Measurements from ENCODE around the gene CCDC91. TPM values are rescaled to one million over a fixed set of nuclear protein-coding genes. Genes with fewer than 3 reads are reported as not detected.

The CCDC91 gene
- total RNA-seq, 1 experiment from 2014 or later = 26.9 TPM

- no TSS peak for BruUV-seq (replicated peaks)
- no peak overlapping the region for H3K4me3 ChIP-seq (ENCODE audit: low read depth in 2 of 2, low read length in 2 of 2)
- no peaks in the 10 kb centered on the region for H3K9me3 ChIP-seq (ENCODE audit: control insufficient read depth, insufficient read depth, low read depth, low read length)
- in situ Hi-C loops (cut with HindIII; ENCODE audit: low pct_unique_long_range_greater_than_20kb, low sequenced_read_pairs) = no loop called here
- DNase-seq (ENCODE audit: low read depth, low spot score) = no peak
- no peak overlapping the region for H3K27ac ChIP-seq (ENCODE audit: low read length)
- ATAC-seq = no peak
- intact Hi-C loops (cut with micrococcal nuclease; ENCODE audit: unreplicated experiment) = no loop called here
- ChIA-PET CTCF (no interaction called here), POLR2A (no interaction called here)
- H3K27me3 ChIP-seq (ENCODE audit: control insufficient read depth, insufficient read depth, low read length) = no peaks in the 10 kb centered on the region
- H3K4me1 ChIP-seq (ENCODE audit: control insufficient read depth, insufficient read depth, low read length) = no peaks in the 10 kb centered on the region
- no peak for TF ChIP-seq POLR2AphosphoS5 (IDR thresholded peaks at IDR 0.05; ENCODE audit: low read depth, low read length)
- no peak for TF ChIP-seq REST (IDR thresholded peaks at IDR 0.05; ENCODE audit: insufficient read depth in 1 of 2, low read depth in 2 of 2, low read length in 1 of 2)
- no peak for TF ChIP-seq TCF7L2 (IDR thresholded peaks at IDR 0.05; ENCODE audit: low read depth, low read length)
- TF ChIP-seq SIN3A (IDR thresholded peaks at IDR 0.05; ENCODE audit: borderline replicate concordance, insufficient read depth, low read depth, low read length) = no peak
- no peak for TF ChIP-seq CTCF (IDR thresholded peaks at IDR 0.05)
- no peaks in the 10 kb centered on the region for H3K36me3 ChIP-seq (ENCODE audit: control insufficient read depth, insufficient read depth, low read length)
Observed at GRCh38 chr12:28578833-28579252, 388.6 kb downstream of the CCDC91 start.

GRCh38 chr12:28582672-28583376, 392.6 kb downstream of the CCDC91 start:
- H3K27ac ChIP-seq (ENCODE audit: low read length) = no peak overlapping the region
- in situ Hi-C loops (cut with HindIII; ENCODE audit: low pct_unique_long_range_greater_than_20kb, low sequenced_read_pairs) (no loop called here), intact Hi-C loops (cut with micrococcal nuclease; ENCODE audit: unreplicated experiment) (no loop called here)
- no peaks in the 10 kb centered on the region for H3K9me3 ChIP-seq (ENCODE audit: control insufficient read depth, insufficient read depth, low read depth, low read length)
- H3K27me3 ChIP-seq (ENCODE audit: control insufficient read depth, insufficient read depth, low read length) = no peaks in the 10 kb centered on the region
- POLR2A ChIA-PET = interaction anchor here (0.6 kb wide), 2 partner anchors 16 to 248 kb away, joined by 4 to 5 read pairs; no protein-coding TSS in a partner anchor
- H3K4me3 ChIP-seq (ENCODE audit: low read depth in 2 of 2, low read length in 2 of 2) = no peak overlapping the region
- CTCF ChIA-PET = no interaction called here
- no peaks in the 10 kb centered on the region for H3K36me3 ChIP-seq (ENCODE audit: control insufficient read depth, insufficient read depth, low read length)
- DNase-seq (ENCODE audit: low read depth, low spot score) (no peak), ATAC-seq (no peak)
- no peaks in the 10 kb centered on the region for H3K4me1 ChIP-seq (ENCODE audit: control insufficient read depth, insufficient read depth, low read length)
- no TSS peak for BruUV-seq (replicated peaks)
- TF ChIP-seq SIN3A (IDR thresholded peaks at IDR 0.05; ENCODE audit: borderline replicate concordance, insufficient read depth, low read depth, low read length) (no peak), REST (IDR thresholded peaks at IDR 0.05; ENCODE audit: insufficient read depth in 1 of 2, low read depth in 2 of 2, low read length in 1 of 2) (no peak), POLR2AphosphoS5 (IDR thresholded peaks at IDR 0.05; ENCODE audit: low read depth, low read length) (no peak), CTCF (IDR thresholded peaks at IDR 0.05) (no peak), TCF7L2 (IDR thresholded peaks at IDR 0.05; ENCODE audit: low read depth, low read length) (no peak)
